Measurements from ENCODE around the gene HPD.

DNA sequence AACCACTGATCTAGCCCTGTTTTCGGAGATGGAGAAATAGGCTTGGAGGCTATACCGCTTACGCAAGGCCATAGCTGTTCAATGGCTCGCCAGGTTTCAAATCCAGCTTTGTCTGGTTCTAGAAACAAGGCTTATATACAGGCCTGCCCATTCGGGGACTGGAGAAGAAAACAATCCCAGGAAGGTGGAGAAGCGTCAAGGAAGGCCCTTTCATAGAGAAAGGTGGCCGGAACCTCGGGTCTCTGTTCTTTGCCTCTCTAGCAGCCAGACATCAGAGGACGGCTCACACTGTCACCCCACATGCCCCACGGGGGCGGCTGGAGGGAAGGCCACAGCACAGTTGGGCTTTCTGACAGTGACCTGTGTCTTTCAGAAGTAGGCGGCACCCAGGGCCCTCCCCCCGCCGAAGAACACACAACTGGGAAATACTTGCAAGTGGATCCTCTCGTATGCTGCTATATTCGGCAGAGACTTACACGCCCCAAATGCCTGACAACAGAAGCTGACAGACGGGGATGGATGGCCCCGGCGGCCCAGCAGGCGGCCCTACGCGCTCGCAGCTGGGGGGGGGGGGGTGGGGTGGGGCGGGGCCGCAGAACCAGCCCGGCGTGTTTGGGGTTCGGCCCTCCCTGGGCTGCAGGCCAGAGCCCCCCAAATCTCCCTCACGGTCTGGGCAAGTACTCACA lies 59.4 kb downstream of the HPD start:
- TF ChIP-seq, protein P1, sequence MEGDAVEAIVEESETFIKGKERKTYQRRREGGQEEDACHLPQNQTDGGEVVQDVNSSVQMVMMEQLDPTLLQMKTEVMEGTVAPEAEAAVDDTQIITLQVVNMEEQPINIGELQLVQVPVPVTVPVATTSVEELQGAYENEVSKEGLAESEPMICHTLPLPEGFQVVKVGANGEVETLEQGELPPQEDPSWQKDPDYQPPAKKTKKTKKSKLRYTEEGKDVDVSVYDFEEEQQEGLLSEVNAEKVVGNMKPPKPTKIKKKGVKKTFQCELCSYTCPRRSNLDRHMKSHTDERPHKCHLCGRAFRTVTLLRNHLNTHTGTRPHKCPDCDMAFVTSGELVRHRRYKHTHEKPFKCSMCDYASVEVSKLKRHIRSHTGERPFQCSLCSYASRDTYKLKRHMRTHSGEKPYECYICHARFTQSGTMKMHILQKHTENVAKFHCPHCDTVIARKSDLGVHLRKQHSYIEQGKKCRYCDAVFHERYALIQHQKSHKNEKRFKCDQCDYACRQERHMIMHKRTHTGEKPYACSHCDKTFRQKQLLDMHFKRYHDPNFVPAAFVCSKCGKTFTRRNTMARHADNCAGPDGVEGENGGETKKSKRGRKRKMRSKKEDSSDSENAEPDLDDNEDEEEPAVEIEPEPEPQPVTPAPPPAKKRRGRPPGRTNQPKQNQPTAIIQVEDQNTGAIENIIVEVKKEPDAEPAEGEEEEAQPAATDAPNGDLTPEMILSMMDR (IDR thresholded peaks at IDR 0.05; ENCODE audit: low read length), result no peak
- no peak for TF ChIP-seq EZH2phosphoT487 (IDR thresholded peaks at IDR 0.05; ENCODE audit: low read length)
